B cell (primary cell): ENCODE data around the gene RSPH6A. TPM values are rescaled to one million over a fixed set of nuclear protein-coding genes. Genes with fewer than 3 reads are reported as not detected.

Experiments used
- ATAC-seq: fragments of 200-7000 bp; cut with Tn5 transposase; one replicate; pipeline ENCODE4 v1.10.0; 2021; ENCODE audit warnings: low read depth, mild to moderate bottlenecking, moderate number of reproducible peaks, moderate library complexity
- CTCF ChIA-PET: fragments of 350-600 bp; sonication (Branson Sonifier 250); formaldehyde crosslinking; loops from one replicate; lab custom pipeline; 2021; ENCODE audit warnings: antibody characterized with exemption, inconsistent platforms; lab: Charles Lee
- POLR2A ChIA-PET: fragments of 350-600 bp; sonication (Branson Sonifier 250); formaldehyde crosslinking; loops from one replicate; lab custom pipeline; 2021; ENCODE audit warnings: antibody characterized with exemption; lab: Charles Lee
- DNase-seq: peaks from one replicate; pipeline ENCODE4 v3.0.0; 2013
- H2AFZ ChIP-seq: 2 replicates; pipeline ENCODE4 v1.6.1; 2012; ENCODE audit warnings: mild to moderate bottlenecking, low read depth, low read length; ENCODE audit not compliant: insufficient read depth, poor library complexity, severe bottlenecking
- H3K27ac ChIP-seq, 2 donors: 1 replicate in 1 of 2; 2 replicates in 1 of 2; pipeline ENCODE4 v1.5.1; 2012 to 2013; ENCODE audit warnings: low read length in 2 of 2, mild to moderate bottlenecking in 2 of 2, moderate library complexity in 1 of 2
- H3K27me3 ChIP-seq, 4 experiments: fragments of 200-600 bp in 1 of 4; sonication (generic) in 1 of 4; replicated peaks in 1 of 4; 1 replicate in 2 of 4; 2 replicates in 2 of 4; pipeline versions ENCODE4 v1.6.1 to v1.7.0; 2013 to 2016; ENCODE audit warnings: low read length in 3 of 4, mild to moderate bottlenecking in 2 of 4, mixed read lengths in 1 of 4, moderate library complexity in 1 of 4; ENCODE audit not compliant: insufficient read depth in 4 of 4, control insufficient read depth in 3 of 4; ENCODE audit errors: control extremely low read depth in 1 of 4
- H3K36me3 ChIP-seq, 2 experiments: replicated peaks in 1 of 2; 1 replicate in 1 of 2; 2 replicates in 1 of 2; pipeline versions ENCODE4 v1.6.1 to v1.7.1; 2013; ENCODE audit warnings: low read length in 1 of 2; ENCODE audit not compliant: insufficient read depth in 2 of 2, control insufficient read depth in 1 of 2; ENCODE audit errors: control extremely low read depth in 1 of 2, extremely low read depth in 1 of 2
- H3K4me1 ChIP-seq, 2 donors: fragments of 200-600 bp in 1 of 2; sonication (generic) in 1 of 2; 1 replicate in 1 of 2; 2 replicates in 1 of 2; pipeline versions ENCODE4 v1.5.1 to v1.6.1; 2013 to 2017; ENCODE audit warnings: low read length in 2 of 2; ENCODE audit not compliant: control insufficient read depth in 2 of 2, insufficient read depth in 2 of 2
- H3K4me2 ChIP-seq: replicated peaks from 2 replicates; pipeline ENCODE3; 2012; ENCODE audit warnings: mild to moderate bottlenecking, low read depth, low read length; ENCODE audit not compliant: poor library complexity, severe bottlenecking
- H3K4me3 ChIP-seq, 5 experiments: fragments of 200-600 bp in 1 of 5; sonication (generic) in 1 of 5; 1 replicate in 3 of 5; 2 replicates in 2 of 5; pipeline versions ENCODE4 v1.5.1 to v1.7.0; 2011 to 2016; ENCODE audit warnings: low read length in 4 of 5, mild to moderate bottlenecking in 4 of 5, low read depth in 2 of 5, control low read depth in 1 of 5, moderate library complexity in 1 of 5; ENCODE audit not compliant: insufficient read depth in 1 of 5; ENCODE audit errors: control extremely low read depth in 1 of 5, extremely low read depth in 1 of 5
- H3K79me2 ChIP-seq: fragments of 200-600 bp; sonication (generic); one replicate; pipeline ENCODE4 v1.6.0; 2016; ENCODE audit warnings: low read length; ENCODE audit not compliant: control insufficient read depth, insufficient read depth
- H3K9ac ChIP-seq: fragments of 200-600 bp; sonication (generic); 2 replicates; pipeline ENCODE4 v1.6.1; 2017; ENCODE audit warnings: mild to moderate bottlenecking, low read length, moderate library complexity
- H3K9me3 ChIP-seq, 3 donors: one replicate each; pipeline versions ENCODE4 v1.6.1 to v1.7.1; 2013; ENCODE audit warnings: low read length in 2 of 3; ENCODE audit not compliant: control insufficient read depth in 2 of 3, insufficient read depth in 1 of 3; ENCODE audit errors: control extremely low read depth in 1 of 3
- H4K20me1 ChIP-seq: 2 replicates; pipeline ENCODE4 v1.6.0; 2012; ENCODE audit warnings: mild to moderate bottlenecking, low read length; ENCODE audit not compliant: insufficient read depth, control insufficient read depth, poor library complexity, severe bottlenecking
- H3K27ac Mint-ChIP-seq: one replicate; pipeline ENCODE4 v1.8.0; 2021; ENCODE audit warnings: mixed read lengths
- H3K27me3 Mint-ChIP-seq: one replicate; pipeline ENCODE4 v1.8.0; 2021; ENCODE audit warnings: mixed read lengths
- H3K4me1 Mint-ChIP-seq: one replicate; pipeline ENCODE4 v1.8.0; 2021; ENCODE audit warnings: mixed read lengths
- H3K4me3 Mint-ChIP-seq: one replicate; pipeline ENCODE4 v1.8.0; 2021; ENCODE audit warnings: mixed read lengths
- H3K9me3 Mint-ChIP-seq: one replicate; pipeline ENCODE4 v1.8.0; 2022; ENCODE audit warnings: mixed read lengths; ENCODE audit not compliant: insufficient read depth
- EZH2 ChIP-seq: IDR thresholded peaks from 2 replicates; pipeline ENCODE4 v1.6.1; 2012; ENCODE audit warnings: borderline replicate concordance, low read depth, mild to moderate bottlenecking, moderate library complexity, low read length; ENCODE audit not compliant: insufficient read depth, poor library complexity, severe bottlenecking
- WGBS: methylation state at CpG from one replicate; pipeline ENCODE4 v1.1.5; 2013; ENCODE audit warnings: missing lambda C conversion rate; ENCODE audit not compliant: insufficient coverage; 5-methylcytosine and 5-hydroxymethylcytosine counted together
- intact Hi-C: fragments of 100-400 bp; cut with micrococcal nuclease; formaldehyde crosslinking; loops from one replicate; pipeline ENCODE4 v1.10.0; 2022
- polyA plus RNA-seq: library from polyadenylated mRNA; depleted of rRNA; stranded (reverse); fragments of >200 nt; gene quantifications from 2 replicates; pipeline ENCODE4 v1.2.3, GENCODE V29; 2012
- total RNA-seq, 2 donors: library from RNA; stranded (reverse); fragments of 120-200 nt in 1 of 2; gene quantifications; 1 replicate in 1 of 2; 2 replicates in 1 of 2; pipeline versions ENCODE4 v1.2.3 to v1.2.4, GENCODE V29; 2013 to 2022
- TF ChIP-seq, protein P1 (sequence below): fragments of 200-600 bp; IDR thresholded peaks from one replicate; pipeline ENCODE4 v1.8.0; 2022; ENCODE audit warnings: antibody characterized with exemption, mild to moderate bottlenecking

Gene RSPH6A
- total and polyA plus RNA-seq, 2 donors (not counting 1 experiment from before 2014, with no cell fraction given), result 0.03 to 0.62 TPM

DNA sequence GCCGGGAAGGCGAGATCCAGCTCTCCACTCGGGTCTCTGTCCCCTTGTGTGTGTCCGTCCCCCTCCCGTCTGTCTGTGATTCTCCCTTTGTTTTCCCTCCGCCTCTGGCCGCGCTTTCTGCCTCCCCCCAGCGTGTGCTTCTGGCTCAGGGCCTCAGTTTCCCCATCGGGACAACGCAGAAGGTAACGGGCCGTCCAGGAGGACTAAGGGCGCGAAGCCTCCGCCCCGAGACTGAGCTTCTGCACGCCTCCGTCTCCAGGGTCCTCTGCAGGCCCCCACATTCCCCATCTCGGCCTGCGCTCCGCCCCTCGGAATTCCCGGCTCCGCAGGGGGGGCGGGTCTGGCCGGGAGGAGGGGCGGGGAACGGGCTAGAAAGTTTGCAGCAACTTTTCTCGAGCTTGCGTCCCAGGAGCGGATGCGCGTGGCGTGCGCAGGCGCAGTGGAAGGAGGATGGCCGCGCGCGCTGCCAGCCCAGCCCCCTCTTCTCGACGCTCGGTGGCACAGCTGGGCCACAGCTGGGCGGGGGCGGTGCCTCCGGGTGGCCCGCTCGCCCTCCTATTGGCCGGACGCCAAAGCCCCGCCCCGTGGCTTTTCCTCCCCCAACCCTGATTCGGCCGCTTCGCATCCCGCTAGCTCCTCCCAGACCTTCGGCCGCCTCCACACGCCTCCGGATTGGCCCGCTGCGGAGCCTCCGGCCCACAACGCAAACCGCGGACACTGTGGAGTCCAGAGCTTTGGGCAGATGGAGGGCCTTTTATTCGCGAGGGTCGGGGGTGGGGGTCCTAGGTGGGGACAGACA, 45.9 kb downstream of the RSPH6A start, which contains the start of gene SIX5:
SIX5 (minus strand) TSS at position 269 of the 799 bp plus-strand sequence. CDS start 408 bp downstream, outside the sequence.
- Histone ChIP-seq H4K20me1 (no peaks in the 10 kb centered on the region), H2AFZ (peak within 1 kb of the TSS; percentile 93), H3K4me2 (peak within 1 kb of the TSS; percentile 96), H3K27me3 (peaks cover 0 to 36% (median 8%) of the 10 kb centered on the region in 4 experiments), H3K9me3 (peaks cover 0 to 3% (median 0%) of the 10 kb centered on the region in 3 donors), H3K36me3 (no peaks in the 10 kb centered on the region), H3K79me2 (no peaks in the 10 kb centered on the region), H3K27ac (peak within 1 kb of the TSS; percentile 27 to 53), H3K4me1 (peaks cover 12 to 32% of the 10 kb centered on the region in 2 donors), H3K4me3 (peak within 1 kb of the TSS; percentile 46 to 88 (median 81)), H3K9ac (peak within 1 kb of the TSS; percentile 78)
- peaks cover 29% of the 10 kb centered on the region for H3K4me1 Mint-ChIP-seq
- WGBS, result under 1% methylated on average over 69 of the region's 70 CpGs
- ChIA-PET CTCF (interaction anchor here (0.8 to 8.3 kb wide), 20 partner anchors 10 to 495 kb away, joined by 3 to 302 read pairs (median 8); partner anchors contain the start of genes CCDC61, DMWD, FBXO46 and FOXA3), POLR2A (interaction anchor here (0.5 to 3.9 kb wide), 16 partner anchors 10 to 247 kb away, joined by 3 to 23 read pairs (median 4); partner anchors contain the start of genes DMWD, FBXO46, IRF2BP1 and SYMPK)
- peaks cover 7% of the 10 kb centered on the region for H3K27me3 Mint-ChIP-seq
- H3K27ac Mint-ChIP-seq, result peak within 1 kb of the TSS; percentile 86
- peak; percentile 97 for DNase-seq
- H3K9me3 Mint-ChIP-seq, result no peaks in the 10 kb centered on the region
- intact Hi-C loops, result loop anchor here (1.0 to 2.0 kb wide), 6 partner anchors 24 to 247 kb away; partner anchors contain the start of genes FBXO46 and IRF2BP1
- TF ChIP-seq, protein P1, sequence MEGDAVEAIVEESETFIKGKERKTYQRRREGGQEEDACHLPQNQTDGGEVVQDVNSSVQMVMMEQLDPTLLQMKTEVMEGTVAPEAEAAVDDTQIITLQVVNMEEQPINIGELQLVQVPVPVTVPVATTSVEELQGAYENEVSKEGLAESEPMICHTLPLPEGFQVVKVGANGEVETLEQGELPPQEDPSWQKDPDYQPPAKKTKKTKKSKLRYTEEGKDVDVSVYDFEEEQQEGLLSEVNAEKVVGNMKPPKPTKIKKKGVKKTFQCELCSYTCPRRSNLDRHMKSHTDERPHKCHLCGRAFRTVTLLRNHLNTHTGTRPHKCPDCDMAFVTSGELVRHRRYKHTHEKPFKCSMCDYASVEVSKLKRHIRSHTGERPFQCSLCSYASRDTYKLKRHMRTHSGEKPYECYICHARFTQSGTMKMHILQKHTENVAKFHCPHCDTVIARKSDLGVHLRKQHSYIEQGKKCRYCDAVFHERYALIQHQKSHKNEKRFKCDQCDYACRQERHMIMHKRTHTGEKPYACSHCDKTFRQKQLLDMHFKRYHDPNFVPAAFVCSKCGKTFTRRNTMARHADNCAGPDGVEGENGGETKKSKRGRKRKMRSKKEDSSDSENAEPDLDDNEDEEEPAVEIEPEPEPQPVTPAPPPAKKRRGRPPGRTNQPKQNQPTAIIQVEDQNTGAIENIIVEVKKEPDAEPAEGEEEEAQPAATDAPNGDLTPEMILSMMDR, result no peak
- TF ChIP-seq EZH2, result no peak
- H3K4me3 Mint-ChIP-seq, result peak within 1 kb of the TSS; percentile 90
- ATAC-seq, result peak; percentile 71
